SU-DHL-6 (cell line): ENCODE results near the gene UGP2.

Experiments used
- H2AFZ ChIP-seq: fragments of 200-600 bp; sonication (generic); 2 replicates; pipeline ENCODE4 v1.6.1; 2014; ENCODE audit warnings: low read depth, mild to moderate bottlenecking, moderate library complexity, mixed read lengths, antibody characterized with exemption, low read length; ENCODE audit not compliant: severe bottlenecking
- H3F3A ChIP-seq: fragments of 200-600 bp; shearing (Covaris generic); 2 replicates; pipeline ENCODE4 v1.6.0; 2016; ENCODE audit warnings: antibody characterized with exemption, mild to moderate bottlenecking; ENCODE audit not compliant: insufficient read depth
- H3K27ac ChIP-seq: fragments of 200-600 bp; sonication (generic); 2 replicates; pipeline ENCODE4 v1.5.1; 2016; ENCODE audit warnings: low read depth, mild to moderate bottlenecking, low read length, moderate library complexity, mixed read lengths
- H3K27me3 ChIP-seq: fragments of 200-600 bp; sonication (generic), shearing (Covaris generic); 2 replicates; pipeline ENCODE4 v1.6.0; 2014; ENCODE audit warnings: mild to moderate bottlenecking, low read length
- H3K36me3 ChIP-seq: fragments of 200-600 bp; sonication (generic); 2 replicates; pipeline ENCODE4 v1.6.1; 2014; ENCODE audit warnings: mild to moderate bottlenecking, low read length, mixed read lengths
- H3K4me2 ChIP-seq: fragments of 300-600, 200-600 bp; shearing (Covaris generic), sonication (generic); 2 replicates; pipeline ENCODE4 v1.6.0; 2014; ENCODE audit warnings: low read length, low read depth, mild to moderate bottlenecking; ENCODE audit not compliant: poor library complexity, severe bottlenecking
- H3K4me3 ChIP-seq: fragments of 200-600 bp; sonication (generic); 2 replicates; pipeline ENCODE4 v1.5.1; 2014; ENCODE audit warnings: antibody characterized with exemption, low read length, mild to moderate bottlenecking, mixed read lengths; ENCODE audit not compliant: insufficient read depth, poor library complexity, severe bottlenecking
- H3K79me2 ChIP-seq: fragments of 200-600 bp; sonication (generic); 2 replicates; pipeline ENCODE4 v1.6.1; 2014; ENCODE audit warnings: mild to moderate bottlenecking, low read length, moderate library complexity; ENCODE audit not compliant: insufficient read depth
- H3K9ac ChIP-seq: fragments of 200-600 bp; sonication (generic); 2 replicates; pipeline ENCODE4 v1.7.0; 2014; ENCODE audit warnings: mild to moderate bottlenecking, low read length
- H3K9me2 ChIP-seq: fragments of 200-600 bp; sonication (generic); replicated peaks from 2 replicates; pipeline ENCODE4 v1.6.1; 2014; ENCODE audit warnings: low read length; ENCODE audit not compliant: insufficient read depth
- H3K9me3 ChIP-seq: fragments of 200-600 bp; sonication (generic); 2 replicates; pipeline ENCODE4 v1.6.1; 2014; ENCODE audit warnings: low read length, mixed read lengths; ENCODE audit not compliant: insufficient read depth
- H4K20me1 ChIP-seq: fragments of 200-600 bp; sonication (generic); 2 replicates; pipeline ENCODE4 v1.6.1; 2014; ENCODE audit warnings: low read depth, mild to moderate bottlenecking, antibody characterized with exemption, low read length, moderate library complexity, mixed read lengths
- CTCF ChIP-seq: fragments of 200-600 bp; sonication (generic); IDR thresholded peaks from one replicate; pipeline ENCODE4 v1.5.1; 2017; ENCODE audit warnings: antibody characterized with exemption, mild to moderate bottlenecking, low read length, moderate library complexity; ENCODE audit not compliant: insufficient read depth, poor library complexity, severe bottlenecking
- EZH2phosphoT487 ChIP-seq: fragments of 200-600 bp; sonication (generic), shearing (Covaris generic); conservative IDR thresholded peaks from 2 replicates; pipeline ENCODE4 v1.6.1; 2018; ENCODE audit warnings: mild to moderate bottlenecking, antibody characterized with exemption, low read length, moderate library complexity, mixed read lengths

The UGP2 gene

GRCh38 chr2:63886445-63886844 is 44.7 kb downstream of the UGP2 start:
- no peak overlapping the region for H3K4me3 ChIP-seq
- no peak overlapping the region for H3K27ac ChIP-seq
- H3K36me3 ChIP-seq: peaks cover 31% of the 10 kb centered on the region; the same call in 1 of the 2 replicates
- H3K9ac ChIP-seq: no peak overlapping the region
- peaks cover 7% of the 10 kb centered on the region for H3F3A ChIP-seq
- no peak overlapping the region for H2AFZ ChIP-seq
- no peak overlapping the region for H3K4me2 ChIP-seq
- H3K79me2 ChIP-seq: no peaks in the 10 kb centered on the region
- no peaks in the 10 kb centered on the region for H4K20me1 ChIP-seq
- no peaks in the 10 kb centered on the region for H3K9me2 ChIP-seq
- no peaks in the 10 kb centered on the region for H3K27me3 ChIP-seq
- no peaks in the 10 kb centered on the region for H3K9me3 ChIP-seq
- TF ChIP-seq CTCF: no peak
- no peak for TF ChIP-seq EZH2phosphoT487

GRCh38 chr2:63888053-63888452 is 46.4 kb downstream of the UGP2 start:
- TF ChIP-seq EZH2phosphoT487: no peak
- no peak overlapping the region for H3K27ac ChIP-seq

GRCh38 chr2:63888490-63889402 is 47.0 kb downstream of the UGP2 start:
- Histone ChIP-seq H3K4me3 (no peak overlapping the region), H3K79me2 (no peaks in the 10 kb centered on the region), H3K9me3 (no peaks in the 10 kb centered on the region), H3K27me3 (no peaks in the 10 kb centered on the region), H3K36me3 (peaks cover 40% of the 10 kb centered on the region; the same call in 1 of the 2 replicates), H3K27ac (no peak overlapping the region), H2AFZ (no peak overlapping the region), H3K9me2 (no peaks in the 10 kb centered on the region), H3F3A (peaks cover 10% of the 10 kb centered on the region), H3K4me2 (no peak overlapping the region), H3K9ac (no peak overlapping the region), H4K20me1 (no peaks in the 10 kb centered on the region)
- TF ChIP-seq EZH2phosphoT487: no peak
- peak; percentile 87 for TF ChIP-seq CTCF

More at GRCh38 chr2:63888053-63888452, 46.4 kb downstream of the UGP2 start:
- Histone ChIP-seq H3K79me2 (no peaks in the 10 kb centered on the region), H3K4me2 (no peak overlapping the region), H3K4me3 (no peak overlapping the region), H3K27me3 (no peaks in the 10 kb centered on the region), H2AFZ (no peak overlapping the region), H3K9ac (no peak overlapping the region), H3K36me3 (peaks cover 41% of the 10 kb centered on the region; the same call in 1 of the 2 replicates), H3K9me3 (no peaks in the 10 kb centered on the region), H4K20me1 (no peaks in the 10 kb centered on the region), H3K9me2 (no peaks in the 10 kb centered on the region), H3F3A (peaks cover 7% of the 10 kb centered on the region)

GRCh38 chr2:63890678-63891077 is 49.0 kb downstream of the UGP2 start:
- H3K9me2 ChIP-seq: no peaks in the 10 kb centered on the region
- H4K20me1 ChIP-seq: no peaks in the 10 kb centered on the region
- H3K4me2 ChIP-seq: no peak overlapping the region
- no peaks in the 10 kb centered on the region for H3K27me3 ChIP-seq
- H2AFZ ChIP-seq: no peak overlapping the region
- no peak overlapping the region for H3K4me3 ChIP-seq
- peaks cover 37% of the 10 kb centered on the region; the same call in 1 of the 2 replicates for H3K36me3 ChIP-seq
- no peaks in the 10 kb centered on the region for H3K9me3 ChIP-seq
- no peak overlapping the region for H3K9ac ChIP-seq
- H3K79me2 ChIP-seq: no peaks in the 10 kb centered on the region
- H3K27ac ChIP-seq: no peak overlapping the region
- TF ChIP-seq EZH2phosphoT487: no peak
- no peak for TF ChIP-seq CTCF
- peaks cover 6% of the 10 kb centered on the region for H3F3A ChIP-seq
